Gastroesophageal sphincter (tissue), 3 donors: ENCODE data around the gene JARID2.

Experiments used
- POLR2AphosphoS5 ChIP-seq: sonication (generic); formaldehyde crosslinking; IDR thresholded peaks from one replicate; pipeline ENCODE4 v1.6.1; 2017; ENCODE audit warnings: antibody characterized with exemption
- TF ChIP-seq, protein P1 (sequence below), 4 experiments: fragments of 200-600 bp in 2 of 4; fragments of 450-650 bp in 2 of 4; sonication (generic) in 1 of 4; IDR thresholded peaks; one replicate each; pipeline ENCODE4 v1.5.1; 2017 to 2019; ENCODE audit warnings: antibody characterized with exemption in 4 of 4, mild to moderate bottlenecking in 2 of 4, moderate library complexity in 2 of 4

- no peak for TF ChIP-seq POLR2AphosphoS5
- TF ChIP-seq, protein P1, sequence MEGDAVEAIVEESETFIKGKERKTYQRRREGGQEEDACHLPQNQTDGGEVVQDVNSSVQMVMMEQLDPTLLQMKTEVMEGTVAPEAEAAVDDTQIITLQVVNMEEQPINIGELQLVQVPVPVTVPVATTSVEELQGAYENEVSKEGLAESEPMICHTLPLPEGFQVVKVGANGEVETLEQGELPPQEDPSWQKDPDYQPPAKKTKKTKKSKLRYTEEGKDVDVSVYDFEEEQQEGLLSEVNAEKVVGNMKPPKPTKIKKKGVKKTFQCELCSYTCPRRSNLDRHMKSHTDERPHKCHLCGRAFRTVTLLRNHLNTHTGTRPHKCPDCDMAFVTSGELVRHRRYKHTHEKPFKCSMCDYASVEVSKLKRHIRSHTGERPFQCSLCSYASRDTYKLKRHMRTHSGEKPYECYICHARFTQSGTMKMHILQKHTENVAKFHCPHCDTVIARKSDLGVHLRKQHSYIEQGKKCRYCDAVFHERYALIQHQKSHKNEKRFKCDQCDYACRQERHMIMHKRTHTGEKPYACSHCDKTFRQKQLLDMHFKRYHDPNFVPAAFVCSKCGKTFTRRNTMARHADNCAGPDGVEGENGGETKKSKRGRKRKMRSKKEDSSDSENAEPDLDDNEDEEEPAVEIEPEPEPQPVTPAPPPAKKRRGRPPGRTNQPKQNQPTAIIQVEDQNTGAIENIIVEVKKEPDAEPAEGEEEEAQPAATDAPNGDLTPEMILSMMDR (IDR thresholded peaks at IDR 0.05), result no peak
These were observed 136.2 kb downstream of the JARID2 start for GRCh38 chr6:15382089-15382488.
